Hematopoietic multipotent progenitor cell treated with erythropoietin and hydrocortisone succinate and interleukin-3 and kit ligand, for 4 days (in vitro differentiated cells): ENCODE measurements around the gene DDX60.
A peak's percentile ranks its signal among the peaks of the same experiment; 100 is the strongest.
"Not testable (repeated sequence)": the region's sequence is repeated elsewhere in the genome, so short reads cannot be mapped to it uniquely, and the experiment has no call there.

Experiments used
- DNase-seq: peaks from one replicate; pipeline ENCODE4 v3.0.0-alpha.2; 2015

Gene DDX60, protein sequence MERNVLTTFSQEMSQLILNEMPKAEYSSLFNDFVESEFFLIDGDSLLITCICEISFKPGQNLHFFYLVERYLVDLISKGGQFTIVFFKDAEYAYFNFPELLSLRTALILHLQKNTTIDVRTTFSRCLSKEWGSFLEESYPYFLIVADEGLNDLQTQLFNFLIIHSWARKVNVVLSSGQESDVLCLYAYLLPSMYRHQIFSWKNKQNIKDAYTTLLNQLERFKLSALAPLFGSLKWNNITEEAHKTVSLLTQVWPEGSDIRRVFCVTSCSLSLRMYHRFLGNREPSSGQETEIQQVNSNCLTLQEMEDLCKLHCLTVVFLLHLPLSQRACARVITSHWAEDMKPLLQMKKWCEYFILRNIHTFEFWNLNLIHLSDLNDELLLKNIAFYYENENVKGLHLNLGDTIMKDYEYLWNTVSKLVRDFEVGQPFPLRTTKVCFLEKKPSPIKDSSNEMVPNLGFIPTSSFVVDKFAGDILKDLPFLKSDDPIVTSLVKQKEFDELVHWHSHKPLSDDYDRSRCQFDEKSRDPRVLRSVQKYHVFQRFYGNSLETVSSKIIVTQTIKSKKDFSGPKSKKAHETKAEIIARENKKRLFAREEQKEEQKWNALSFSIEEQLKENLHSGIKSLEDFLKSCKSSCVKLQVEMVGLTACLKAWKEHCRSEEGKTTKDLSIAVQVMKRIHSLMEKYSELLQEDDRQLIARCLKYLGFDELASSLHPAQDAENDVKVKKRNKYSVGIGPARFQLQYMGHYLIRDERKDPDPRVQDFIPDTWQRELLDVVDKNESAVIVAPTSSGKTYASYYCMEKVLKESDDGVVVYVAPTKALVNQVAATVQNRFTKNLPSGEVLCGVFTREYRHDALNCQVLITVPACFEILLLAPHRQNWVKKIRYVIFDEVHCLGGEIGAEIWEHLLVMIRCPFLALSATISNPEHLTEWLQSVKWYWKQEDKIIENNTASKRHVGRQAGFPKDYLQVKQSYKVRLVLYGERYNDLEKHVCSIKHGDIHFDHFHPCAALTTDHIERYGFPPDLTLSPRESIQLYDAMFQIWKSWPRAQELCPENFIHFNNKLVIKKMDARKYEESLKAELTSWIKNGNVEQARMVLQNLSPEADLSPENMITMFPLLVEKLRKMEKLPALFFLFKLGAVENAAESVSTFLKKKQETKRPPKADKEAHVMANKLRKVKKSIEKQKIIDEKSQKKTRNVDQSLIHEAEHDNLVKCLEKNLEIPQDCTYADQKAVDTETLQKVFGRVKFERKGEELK (N-terminal part only)

DNA sequence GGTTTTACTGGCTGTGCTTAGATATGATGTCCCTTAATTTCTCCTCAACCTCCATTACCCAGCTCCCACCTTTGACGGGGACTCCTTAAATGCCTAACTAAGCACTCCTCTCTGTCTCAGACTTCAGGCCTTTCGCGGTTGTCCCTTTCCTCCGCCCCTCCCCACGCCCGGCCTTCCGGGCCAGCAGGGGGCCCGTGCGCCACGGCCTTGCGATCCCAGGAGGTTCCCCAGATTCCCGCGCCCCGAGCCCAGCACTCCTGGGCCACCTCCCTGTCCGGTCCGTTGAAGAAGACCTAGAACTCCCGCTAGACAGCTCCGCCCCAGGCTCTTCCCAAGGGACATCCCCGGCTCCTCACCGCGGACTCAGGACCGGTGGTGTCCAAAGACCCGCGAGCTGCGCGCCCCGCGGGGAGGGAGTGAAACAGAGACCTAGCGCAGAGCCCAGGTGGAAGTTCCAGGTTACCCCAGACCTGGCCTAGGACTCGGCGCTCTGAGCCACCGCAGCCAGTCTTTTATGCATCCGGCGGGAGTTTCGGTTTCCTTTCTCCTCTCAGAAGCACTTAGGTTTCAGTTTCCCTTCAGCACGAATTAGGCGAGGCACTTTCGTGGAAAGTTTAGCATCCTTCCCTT, at the start of gene DDX60:
Gene DDX60 (minus strand): TSS at position 487 of the 630 bp plus-strand sequence. CDS start 7,493 bp downstream, outside the sequence.
- DNase-seq, result peak; percentile 87

DNA sequence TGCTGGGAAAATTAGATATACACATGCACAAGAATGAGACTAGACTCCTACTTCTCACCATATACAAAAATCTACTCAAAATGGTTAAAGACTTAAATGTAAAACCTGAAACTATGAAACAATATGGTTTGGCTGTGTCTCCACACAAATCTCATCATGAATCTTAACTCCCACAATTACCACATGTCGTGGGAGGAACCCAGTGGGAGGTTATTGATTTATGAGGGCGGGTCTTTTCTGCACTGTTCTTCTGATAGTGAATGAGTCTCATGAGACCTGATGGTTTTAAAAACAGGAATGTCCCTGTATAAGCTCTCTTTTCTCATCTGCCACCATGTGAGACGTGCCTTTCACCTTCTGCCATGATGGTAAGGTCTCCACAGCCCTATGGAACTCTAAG, 48.5 kb upstream of the DDX60 start:
- no peak for DNase-seq

DNA sequence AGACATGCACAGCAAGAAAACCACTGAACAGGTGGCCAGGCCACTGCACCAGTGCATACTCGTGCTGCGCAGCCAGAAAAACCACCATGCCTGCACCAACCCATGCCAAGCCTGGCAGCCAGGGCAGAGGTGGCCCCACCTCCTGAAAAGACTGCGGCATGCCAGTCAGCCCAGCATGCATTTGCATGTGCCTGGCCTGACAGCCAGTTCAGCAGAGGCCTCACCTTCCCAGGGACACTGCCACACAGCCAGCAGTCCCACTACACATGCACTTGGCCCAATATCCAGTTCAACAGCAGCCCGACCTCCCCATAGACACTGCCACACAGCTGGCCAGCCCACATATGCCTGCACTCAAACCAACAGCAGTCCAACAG, 43.5 kb upstream of the DDX60 start:
- no peak for DNase-seq

DNA sequence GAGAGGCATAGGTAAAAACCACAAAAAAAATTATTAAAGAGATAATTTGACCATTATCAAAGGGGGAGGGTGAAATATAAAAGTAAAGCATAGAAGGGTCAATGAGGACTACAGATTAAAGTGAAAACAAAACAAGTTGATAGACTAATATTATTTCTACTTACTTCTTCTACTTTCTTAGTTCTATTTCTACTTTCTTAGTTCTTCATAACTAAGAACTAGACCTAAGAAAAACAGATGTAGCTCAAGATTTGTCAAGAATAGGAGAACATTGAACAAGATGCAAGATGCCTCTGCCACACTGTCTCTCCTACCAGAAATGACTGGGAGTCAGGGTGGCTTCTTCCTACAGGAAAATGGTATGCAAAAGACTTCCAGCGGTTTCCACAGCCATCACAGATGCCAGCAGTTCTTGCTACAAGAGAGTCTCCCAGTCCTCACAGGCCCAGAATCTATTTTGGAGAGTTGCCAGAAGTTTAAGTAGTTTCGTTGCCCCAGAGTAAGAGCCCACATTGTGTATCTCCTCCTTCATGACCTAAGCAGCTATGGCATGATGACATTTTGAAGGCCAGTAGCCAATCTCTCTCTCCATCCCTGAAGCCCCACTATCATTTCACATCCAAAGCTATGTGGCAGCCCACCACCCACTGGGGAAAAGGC, 42.9 kb upstream of the DDX60 start:
- DNase-seq, result no peak

DNA sequence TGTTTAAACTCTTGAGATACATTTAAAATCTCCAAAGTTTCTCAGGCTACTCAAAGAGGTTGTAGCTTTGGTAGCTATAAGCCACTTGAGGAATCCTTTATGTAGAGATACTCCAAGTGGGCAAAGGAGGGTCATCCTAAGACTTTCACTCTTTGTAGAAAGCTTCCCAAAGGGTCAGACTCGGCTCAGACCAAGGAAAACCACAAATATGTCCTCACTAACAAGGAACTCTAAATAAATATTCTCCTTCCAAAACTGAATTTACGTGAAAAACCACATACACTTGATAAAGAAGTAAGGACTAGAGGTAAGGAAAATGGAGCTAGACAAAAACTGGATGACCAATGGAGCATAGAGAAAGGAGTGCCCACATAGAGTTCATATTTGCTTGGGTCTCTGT, 41.7 kb upstream of the DDX60 start:
- DNase-seq, result no peak

DNA sequence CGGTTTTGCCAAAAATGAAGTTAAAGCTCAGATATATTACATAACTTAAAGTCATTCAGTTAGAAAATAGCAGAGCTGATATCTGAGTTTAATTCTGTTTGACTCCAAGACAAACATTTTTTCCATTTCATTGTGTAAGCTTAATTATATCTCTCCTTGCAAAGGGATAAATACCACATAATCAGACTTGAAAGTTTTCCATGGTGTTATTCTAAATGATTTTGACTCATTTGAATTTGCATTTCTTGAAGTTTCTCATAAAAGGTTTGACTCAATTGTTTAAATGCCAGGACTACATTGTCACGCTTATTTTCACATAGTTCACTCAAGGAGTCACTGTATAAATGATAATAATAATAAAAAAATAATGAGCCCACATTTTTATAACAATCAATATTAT, 39.4 kb upstream of the DDX60 start:
- DNase-seq, result no peak

DNA sequence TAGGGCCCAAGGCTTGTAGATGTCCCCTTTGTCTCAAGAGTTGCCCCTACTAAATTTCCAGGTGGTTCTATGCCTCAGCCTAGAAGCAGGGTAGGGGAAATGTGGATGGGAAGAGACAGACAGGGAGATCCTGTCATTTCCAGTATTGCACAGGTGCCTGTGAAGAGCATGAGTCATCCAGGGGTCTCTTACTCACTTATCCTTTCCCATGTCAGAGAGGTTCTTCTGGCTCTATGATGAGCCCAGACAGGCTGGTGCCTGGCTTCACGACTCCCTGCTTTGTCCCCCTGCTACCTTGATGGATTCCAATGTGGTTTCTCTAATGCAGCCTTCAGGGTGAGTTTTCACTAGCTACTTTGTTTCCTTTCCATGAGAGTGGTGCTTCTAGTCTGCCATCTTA, 35.2 kb upstream of the DDX60 start:
- DNase-seq, result no peak

DNA sequence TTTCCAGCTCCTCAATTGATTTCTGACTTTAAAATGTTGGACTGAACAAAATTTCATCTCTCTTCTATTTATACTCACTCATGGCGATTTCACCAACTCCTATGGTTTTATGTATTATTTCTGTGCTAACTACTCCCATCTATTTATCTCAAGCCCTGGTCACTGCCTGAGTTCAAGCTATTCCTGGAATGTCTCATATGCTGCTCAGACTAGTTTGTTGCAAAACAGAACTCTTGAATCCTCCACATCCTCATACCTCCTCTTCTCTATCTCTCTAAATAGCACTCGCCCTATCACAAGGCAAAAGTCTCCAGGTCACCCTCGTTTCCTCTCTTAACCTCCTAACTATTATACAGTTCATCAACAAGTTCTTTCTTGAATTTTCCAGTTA, 19.0 kb upstream of the DDX60 start:
- no peak for DNase-seq

DNA sequence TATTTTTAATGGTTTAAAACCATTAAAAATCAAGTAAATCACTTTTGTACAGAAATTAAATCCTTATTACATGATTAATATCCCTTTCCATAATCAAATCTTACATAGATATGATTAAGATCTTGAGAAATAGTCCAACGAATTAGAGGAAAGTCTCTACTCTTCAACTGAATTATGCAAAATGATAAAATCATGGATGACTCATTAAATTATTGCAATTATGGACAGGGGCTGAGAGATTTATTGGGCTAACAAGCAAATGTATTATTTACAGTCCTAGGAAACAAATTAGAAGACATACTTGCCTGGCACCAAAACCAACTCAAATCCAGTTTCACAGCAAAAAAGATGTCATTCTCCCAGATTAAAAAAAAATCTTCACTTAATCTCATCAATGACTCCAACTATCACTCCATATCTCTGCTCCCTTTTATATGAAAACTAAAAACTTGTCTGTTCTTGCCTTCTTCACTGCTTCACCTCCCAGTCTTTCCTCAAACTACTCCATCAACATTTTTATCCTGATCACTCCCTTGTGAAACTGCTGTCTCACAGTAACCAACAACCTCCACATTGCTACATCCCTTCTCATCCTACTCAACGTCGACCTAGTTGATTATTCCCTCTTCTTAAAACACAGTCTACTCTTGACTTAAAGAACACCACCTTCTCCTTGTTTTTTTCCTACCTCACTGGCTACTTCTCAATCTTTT, 18.4 kb upstream of the DDX60 start:
- DNase-seq, result no peak

DNA sequence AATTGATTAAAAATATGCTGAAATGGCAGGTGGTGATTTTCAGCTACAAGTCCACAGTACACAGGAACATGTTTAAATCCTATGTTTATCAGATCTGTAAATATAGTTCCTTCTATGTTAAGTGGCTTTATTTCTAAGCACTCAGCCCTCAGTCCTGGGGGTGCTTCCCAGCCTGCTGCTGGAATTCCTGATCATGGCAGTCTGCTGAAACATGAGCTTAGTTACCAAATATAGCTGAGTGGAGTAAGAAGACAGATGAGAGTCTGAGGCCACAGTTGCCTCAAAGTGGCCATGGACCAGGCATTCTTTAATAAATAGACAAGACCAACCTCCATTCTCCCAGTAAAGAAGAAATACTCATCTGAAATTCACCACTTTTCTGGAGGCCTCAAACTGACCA, 17.1 kb upstream of the DDX60 start:
- DNase-seq, result no peak

DNA sequence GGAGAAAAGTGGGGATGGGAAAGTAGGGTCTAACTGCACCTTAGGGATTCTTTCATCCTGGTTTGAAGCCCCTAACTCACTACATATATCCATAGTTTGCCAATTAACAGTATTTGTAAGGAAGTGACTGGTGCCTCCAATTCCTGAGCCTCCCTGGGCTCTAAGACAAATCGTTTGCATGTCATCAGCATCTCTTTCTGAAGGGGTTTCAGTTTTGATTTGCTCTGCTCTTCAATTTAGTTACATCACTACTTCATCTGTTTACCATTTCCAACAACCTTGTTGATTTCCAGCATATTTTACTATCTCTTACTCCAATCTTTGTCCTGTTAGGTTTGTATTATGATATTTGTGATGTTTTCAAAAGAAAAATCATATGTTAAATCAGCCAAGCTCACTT, 15.5 kb upstream of the DDX60 start:
- DNase-seq, result no peak

DNA sequence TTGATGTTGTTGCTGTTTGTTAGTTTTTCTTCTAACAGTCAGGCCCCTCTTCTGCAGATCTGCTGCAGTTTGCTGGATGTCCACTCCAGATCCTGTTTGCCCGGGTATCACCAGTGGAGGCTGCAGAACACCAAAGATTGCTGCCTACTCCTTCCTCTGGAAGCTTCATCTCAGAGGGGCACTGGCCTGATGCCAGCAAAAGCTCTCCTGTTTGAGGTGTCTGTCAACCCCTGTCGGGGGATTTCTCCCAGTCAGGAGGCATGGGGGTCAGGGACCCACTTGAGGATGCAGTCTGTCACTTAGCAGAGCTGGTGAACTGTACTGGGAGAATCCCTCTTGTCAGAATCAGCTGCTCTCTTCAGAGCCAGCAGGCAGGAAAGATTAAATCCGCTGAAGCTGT, 12.0 kb upstream of the DDX60 start:
- not testable (repeated sequence) for DNase-seq

DNA sequence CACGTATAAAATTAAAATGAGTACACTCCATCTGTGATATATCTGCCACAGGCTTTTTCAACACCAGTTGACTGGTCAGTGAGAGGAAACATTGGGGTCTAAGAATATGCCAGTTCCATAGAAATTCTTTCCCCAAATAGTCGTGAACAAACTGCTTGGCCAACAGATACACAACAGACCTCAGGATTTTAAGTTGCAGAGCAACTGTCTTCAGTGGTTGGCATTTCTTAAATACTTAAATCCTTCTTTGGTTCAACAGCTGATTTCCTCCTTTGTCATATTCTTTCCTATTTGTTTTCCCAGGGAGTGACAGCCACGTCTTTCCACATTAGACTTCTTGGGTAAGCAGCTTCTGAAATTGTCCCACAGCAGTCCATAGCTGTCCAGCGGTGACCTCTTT, 7.0 kb upstream of the DDX60 start:
- no peak for DNase-seq

DNA sequence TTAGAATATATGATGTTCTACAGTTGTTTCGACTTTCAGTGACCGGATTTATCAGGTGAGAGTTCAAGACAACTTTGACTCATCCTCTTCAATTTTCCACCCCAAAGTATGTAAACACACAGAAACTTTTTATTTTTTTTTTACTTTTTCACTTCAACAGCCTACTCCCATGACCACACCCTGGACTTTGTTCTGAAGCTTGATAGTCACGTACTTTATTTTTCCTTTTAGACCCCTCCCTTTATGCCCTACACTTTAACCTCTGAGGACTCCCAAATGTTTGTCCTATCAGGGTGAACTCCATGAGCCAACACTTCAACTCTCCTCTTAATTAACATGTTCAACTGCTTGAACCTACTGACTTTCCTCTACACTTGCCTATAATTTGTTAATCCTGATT, 2.5 kb upstream of the DDX60 start:
- no peak for DNase-seq

DNA sequence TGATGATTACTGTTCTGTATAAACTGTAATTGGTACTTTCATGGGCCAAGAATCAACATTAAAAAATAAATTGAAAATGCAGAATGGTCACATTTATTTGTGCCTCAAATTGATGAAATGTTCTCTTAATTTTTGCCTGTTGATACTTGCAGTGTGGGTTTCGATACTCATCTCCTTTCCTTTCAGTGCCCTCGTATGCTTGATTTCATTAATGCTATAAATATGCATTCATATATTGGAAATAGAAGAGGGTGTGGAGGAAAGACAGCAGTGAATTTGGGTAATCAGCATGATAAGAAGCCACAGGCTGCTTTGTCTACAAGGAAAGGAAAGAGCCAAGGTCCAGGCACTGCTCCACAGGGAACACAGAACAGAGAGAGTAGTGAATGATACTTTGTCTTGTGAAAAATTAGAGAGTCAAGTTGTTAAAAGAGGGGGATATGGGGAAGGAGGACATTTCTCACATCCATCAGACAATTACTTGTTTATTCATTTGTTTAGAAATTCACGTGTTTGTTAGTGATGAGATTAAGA, 1.0 kb upstream of the DDX60 start:
- DNase-seq, result no peak

DNA sequence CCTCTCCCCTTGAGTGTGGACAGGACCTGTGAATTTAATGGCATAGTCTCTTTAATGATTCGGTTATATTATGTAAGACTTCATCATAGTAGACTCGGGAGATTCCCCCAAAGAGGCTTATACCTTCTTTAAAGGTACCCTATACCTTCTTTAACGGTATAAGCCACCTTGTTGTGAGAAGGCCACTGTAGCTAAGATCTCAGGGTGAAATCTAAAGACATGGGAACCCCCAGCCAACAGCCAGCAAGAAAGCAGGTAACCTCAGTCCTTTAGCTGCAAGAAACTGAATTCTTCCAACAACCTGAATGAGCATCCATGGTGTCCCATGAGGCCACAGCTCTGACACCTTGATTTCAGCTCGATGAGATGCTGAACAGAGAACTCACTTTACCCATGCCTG, 931 bp downstream of the DDX60 start:
- DNase-seq, result no peak

DNA sequence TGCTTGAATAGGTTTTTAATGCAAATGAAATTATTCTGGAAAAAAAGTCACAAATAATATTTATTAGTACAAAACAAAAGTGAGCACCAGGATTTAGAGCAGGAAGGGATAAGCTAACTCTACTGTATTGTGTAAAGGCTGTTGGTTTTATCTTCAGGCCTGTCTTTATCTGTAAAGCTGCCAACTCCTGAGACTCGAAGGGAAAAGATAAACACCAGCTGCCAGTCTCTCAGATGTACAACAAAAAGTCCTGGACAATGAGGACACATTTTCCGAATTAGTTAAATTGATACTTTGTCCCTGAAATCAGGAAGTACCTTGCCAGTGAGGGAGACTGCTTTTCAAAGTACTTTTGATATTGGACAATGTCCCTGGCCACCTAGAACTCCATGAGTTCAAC, 8.8 kb downstream of the DDX60 start:
- DNase-seq, result peak; percentile 56

DNA sequence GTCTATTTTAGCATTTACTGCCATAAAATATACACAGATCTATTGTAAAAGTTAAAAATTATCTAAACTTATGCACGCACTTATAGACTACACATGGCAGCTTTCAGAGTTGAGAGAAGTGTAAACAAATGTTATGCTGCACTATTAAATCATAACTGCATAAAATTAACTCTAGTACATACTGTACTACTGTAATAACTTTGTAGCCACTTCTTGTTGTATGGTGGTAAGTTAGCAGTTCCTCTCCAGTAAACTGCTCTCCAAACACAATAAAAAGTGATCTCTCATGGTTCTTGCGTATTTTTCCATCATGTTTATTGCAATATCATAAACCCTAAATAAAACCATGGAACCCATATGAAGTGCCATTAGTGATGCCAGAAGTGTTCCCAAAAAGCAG, 9.6 kb downstream of the DDX60 start:
- DNase-seq, result no peak

DNA sequence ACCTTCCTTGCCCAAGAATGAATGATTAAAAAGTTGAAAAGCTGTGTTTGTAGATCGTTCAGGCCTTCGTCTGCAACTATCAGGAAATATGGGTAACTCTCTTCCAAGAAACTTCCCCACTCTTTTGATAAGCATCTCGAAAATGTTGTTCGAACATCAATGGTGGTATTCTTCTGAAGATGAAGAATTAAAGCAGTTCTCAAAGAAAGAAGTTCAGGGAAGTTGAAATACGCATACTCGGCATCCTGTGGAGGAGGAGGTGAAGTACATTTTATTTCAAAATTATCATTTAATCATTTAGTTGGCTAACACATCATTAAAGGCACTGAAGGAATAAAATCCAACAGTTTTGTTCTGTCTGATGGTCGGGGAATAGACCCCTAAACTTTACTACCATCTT, 12.1 kb downstream of the DDX60 start:
- DNase-seq, result no peak

DNA sequence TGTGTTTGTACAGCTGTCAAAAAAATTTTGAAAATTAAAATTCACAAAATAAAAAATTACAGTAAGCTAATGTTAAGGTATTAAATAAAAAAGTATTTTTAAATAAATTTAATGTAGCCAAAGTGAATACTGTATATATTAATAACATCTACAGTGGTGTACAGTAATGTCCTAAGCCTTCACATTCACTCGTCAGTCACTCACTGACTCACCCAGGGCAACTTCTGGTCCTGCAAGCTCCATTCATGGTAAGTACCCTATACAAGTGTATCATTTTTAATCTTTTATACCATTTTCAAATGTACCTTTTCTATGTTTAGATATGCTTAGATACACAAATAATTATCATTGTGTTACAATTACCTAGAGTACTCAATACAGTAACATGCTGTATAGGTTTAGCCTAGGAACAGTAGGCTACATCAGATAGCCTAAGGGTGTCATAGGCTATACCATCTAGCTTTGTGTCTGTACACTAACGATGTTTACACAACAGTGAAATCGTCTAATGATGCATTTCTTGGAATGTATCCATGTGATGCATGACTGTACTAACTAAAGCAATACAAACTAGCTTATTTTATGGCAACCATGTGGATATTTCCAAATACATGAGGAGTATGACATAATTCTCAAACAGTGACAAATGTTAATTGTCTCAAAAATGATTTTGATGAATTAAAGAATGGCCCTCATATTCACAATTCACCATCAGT, 13.7 kb downstream of the DDX60 start:
- DNase-seq, result no peak

DNA sequence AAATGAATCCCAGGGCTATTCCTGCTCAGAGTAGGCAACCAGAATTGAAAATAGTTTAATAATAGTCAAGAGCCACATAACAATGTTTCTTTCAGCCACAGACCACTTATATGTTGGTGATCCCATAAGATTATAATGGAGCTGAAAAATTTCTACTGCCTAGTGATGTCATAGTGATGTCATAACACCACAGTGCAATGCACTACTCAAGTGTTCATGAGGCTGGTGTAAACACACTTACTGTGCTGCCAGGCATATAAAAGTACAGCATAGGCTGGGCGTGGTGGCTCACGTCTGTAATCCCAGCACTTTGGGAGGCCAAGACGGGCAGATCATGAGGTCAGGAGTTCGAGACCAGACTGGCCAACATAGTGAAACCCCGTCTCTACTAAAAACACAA, 15.1 kb downstream of the DDX60 start:
- not testable (repeated sequence) for DNase-seq
